ENCODE measurements around the gene MAST4.

DNA sequence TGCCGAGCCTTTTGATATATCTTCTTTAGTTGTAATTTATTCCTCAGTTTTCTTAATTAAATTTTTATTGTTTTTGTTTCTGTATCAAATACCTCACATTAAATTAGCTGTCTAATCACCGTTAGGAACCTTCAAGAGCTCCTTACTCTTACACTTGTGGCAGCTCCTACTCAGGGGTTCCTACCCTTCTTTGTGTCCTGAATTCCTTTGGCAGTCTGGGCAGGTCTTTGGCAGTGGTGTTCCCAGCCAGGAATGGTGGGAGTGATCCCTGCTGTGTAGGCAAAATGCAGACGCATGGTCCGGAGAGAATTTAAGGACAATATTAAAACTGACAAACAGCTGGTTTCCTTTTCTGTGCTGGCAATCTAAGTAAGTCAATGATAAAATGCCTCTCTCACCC, 41.8 kb downstream of the MAST4 start:
- no peak for TF ChIP-seq MAZ (IDR thresholded peaks at IDR 0.05; ENCODE audit: borderline replicate concordance, low read depth, low read length)
- TF ChIP-seq CEBPB (IDR thresholded peaks at IDR 0.05; ENCODE audit: low read depth, low read length), result no peak
- TF ChIP-seq POLR2A (IDR thresholded peaks at IDR 0.05; ENCODE audit: low read depth, low read length), result no peak
- TF ChIP-seq, protein P1, sequence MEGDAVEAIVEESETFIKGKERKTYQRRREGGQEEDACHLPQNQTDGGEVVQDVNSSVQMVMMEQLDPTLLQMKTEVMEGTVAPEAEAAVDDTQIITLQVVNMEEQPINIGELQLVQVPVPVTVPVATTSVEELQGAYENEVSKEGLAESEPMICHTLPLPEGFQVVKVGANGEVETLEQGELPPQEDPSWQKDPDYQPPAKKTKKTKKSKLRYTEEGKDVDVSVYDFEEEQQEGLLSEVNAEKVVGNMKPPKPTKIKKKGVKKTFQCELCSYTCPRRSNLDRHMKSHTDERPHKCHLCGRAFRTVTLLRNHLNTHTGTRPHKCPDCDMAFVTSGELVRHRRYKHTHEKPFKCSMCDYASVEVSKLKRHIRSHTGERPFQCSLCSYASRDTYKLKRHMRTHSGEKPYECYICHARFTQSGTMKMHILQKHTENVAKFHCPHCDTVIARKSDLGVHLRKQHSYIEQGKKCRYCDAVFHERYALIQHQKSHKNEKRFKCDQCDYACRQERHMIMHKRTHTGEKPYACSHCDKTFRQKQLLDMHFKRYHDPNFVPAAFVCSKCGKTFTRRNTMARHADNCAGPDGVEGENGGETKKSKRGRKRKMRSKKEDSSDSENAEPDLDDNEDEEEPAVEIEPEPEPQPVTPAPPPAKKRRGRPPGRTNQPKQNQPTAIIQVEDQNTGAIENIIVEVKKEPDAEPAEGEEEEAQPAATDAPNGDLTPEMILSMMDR (conservative IDR thresholded peaks at IDR 0.05; ENCODE audit: low read depth, low read length), result no peak
- TF ChIP-seq FOS (IDR thresholded peaks at IDR 0.05; ENCODE audit: low read depth, low read length), result no peak
- no peak for TF ChIP-seq RFX5 (IDR thresholded peaks at IDR 0.05; ENCODE audit: low read depth, low read length)
- TF ChIP-seq, protein P2, sequence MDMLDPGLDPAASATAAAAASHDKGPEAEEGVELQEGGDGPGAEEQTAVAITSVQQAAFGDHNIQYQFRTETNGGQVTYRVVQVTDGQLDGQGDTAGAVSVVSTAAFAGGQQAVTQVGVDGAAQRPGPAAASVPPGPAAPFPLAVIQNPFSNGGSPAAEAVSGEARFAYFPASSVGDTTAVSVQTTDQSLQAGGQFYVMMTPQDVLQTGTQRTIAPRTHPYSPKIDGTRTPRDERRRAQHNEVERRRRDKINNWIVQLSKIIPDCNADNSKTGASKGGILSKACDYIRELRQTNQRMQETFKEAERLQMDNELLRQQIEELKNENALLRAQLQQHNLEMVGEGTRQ (IDR thresholded peaks at IDR 0.05; ENCODE audit: low read depth, low read length), result no peak
- TF ChIP-seq, protein P3, sequence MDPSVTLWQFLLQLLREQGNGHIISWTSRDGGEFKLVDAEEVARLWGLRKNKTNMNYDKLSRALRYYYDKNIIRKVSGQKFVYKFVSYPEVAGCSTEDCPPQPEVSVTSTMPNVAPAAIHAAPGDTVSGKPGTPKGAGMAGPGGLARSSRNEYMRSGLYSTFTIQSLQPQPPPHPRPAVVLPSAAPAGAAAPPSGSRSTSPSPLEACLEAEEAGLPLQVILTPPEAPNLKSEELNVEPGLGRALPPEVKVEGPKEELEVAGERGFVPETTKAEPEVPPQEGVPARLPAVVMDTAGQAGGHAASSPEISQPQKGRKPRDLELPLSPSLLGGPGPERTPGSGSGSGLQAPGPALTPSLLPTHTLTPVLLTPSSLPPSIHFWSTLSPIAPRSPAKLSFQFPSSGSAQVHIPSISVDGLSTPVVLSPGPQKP (IDR thresholded peaks at IDR 0.05; ENCODE audit: borderline replicate concordance, low read depth, low read length), result no peak
- TF ChIP-seq MXI1 (IDR thresholded peaks at IDR 0.05; ENCODE audit: borderline replicate concordance, low read depth, low read length), result no peak
- no peak for TF ChIP-seq RAD21 (IDR thresholded peaks at IDR 0.05; ENCODE audit: low read length)

All from IMR-90 (cell line).